ENCODE results near the gene KIAA1210. TPM values are rescaled to one million over a fixed set of nuclear protein-coding genes. Genes with fewer than 3 reads are reported as not detected.

Gene KIAA1210
- total RNA-seq, 1 experiment from 2014 or later = not detected

- no TSS peak for BruUV-seq (replicated peaks)
Measured at GRCh38 chrX:119087121-119087520, 40.5 kb downstream of the KIAA1210 start.

GRCh38 chrX:119084766-119085165, 42.8 kb downstream of the KIAA1210 start:
- peaks cover 17% of the 10 kb centered on the region for H3K27me3 ChIP-seq (replicated peaks; ENCODE audit: insufficient read depth, low read depth, low read length, poor library complexity)
- no peak for TF ChIP-seq EZH2 (IDR thresholded peaks at IDR 0.05; ENCODE audit: borderline replicate concordance, low read depth, low read length, poor library complexity, severe bottlenecking)
- no peak for TF ChIP-seq CTCF (conservative IDR thresholded peaks at IDR 0.05; ENCODE audit: low read depth, low read length)
- H3K27ac ChIP-seq (ENCODE audit: low read depth, low read length, poor library complexity, severe bottlenecking) = no peak overlapping the region
- H3K36me3 ChIP-seq (ENCODE audit: insufficient read depth, low read length, poor library complexity, severe bottlenecking) = no peaks in the 10 kb centered on the region
- BruUV-seq (replicated peaks) = no TSS peak
- no peak for DNase-seq (ENCODE audit: low spot score)
- no peaks in the 10 kb centered on the region for H3K4me1 ChIP-seq (ENCODE audit: insufficient read depth, low read length, poor library complexity, severe bottlenecking)
- ChIA-PET CTCF (no interaction called here), POLR2A (ENCODE audit: low non-redundant PET) (no interaction called here)
- intact Hi-C loops (cut with micrococcal nuclease; ENCODE audit: unreplicated experiment) = no loop called here
- H3K9me3 ChIP-seq (ENCODE audit: low read depth, low read length, poor library complexity, severe bottlenecking) = no peaks in the 10 kb centered on the region
- H3K4me3 ChIP-seq (ENCODE audit: low read depth, low read length, poor library complexity, severe bottlenecking) = no peak overlapping the region

More at GRCh38 chrX:119087121-119087520, 40.5 kb downstream of the KIAA1210 start:
- Histone ChIP-seq H3K4me3 (ENCODE audit: low read depth, low read length, poor library complexity, severe bottlenecking) (no peak overlapping the region), H3K9me3 (ENCODE audit: low read depth, low read length, poor library complexity, severe bottlenecking) (no peaks in the 10 kb centered on the region), H3K36me3 (ENCODE audit: insufficient read depth, low read length, poor library complexity, severe bottlenecking) (no peaks in the 10 kb centered on the region), H3K27me3 (replicated peaks; ENCODE audit: insufficient read depth, low read depth, low read length, poor library complexity) (peaks cover 17% of the 10 kb centered on the region), H3K4me1 (ENCODE audit: insufficient read depth, low read length, poor library complexity, severe bottlenecking) (no peaks in the 10 kb centered on the region), H3K27ac (ENCODE audit: low read depth, low read length, poor library complexity, severe bottlenecking) (no peak overlapping the region)
- no peak for DNase-seq (ENCODE audit: low spot score)
- POLR2A ChIA-PET (ENCODE audit: low non-redundant PET) = no interaction called here
- intact Hi-C loops (cut with micrococcal nuclease; ENCODE audit: unreplicated experiment) = no loop called here
- CTCF ChIA-PET = no interaction called here
- TF ChIP-seq CTCF (conservative IDR thresholded peaks at IDR 0.05; ENCODE audit: low read depth, low read length) (no peak), EZH2 (IDR thresholded peaks at IDR 0.05; ENCODE audit: borderline replicate concordance, low read depth, low read length, poor library complexity, severe bottlenecking) (no peak)

GRCh38 chrX:119082278-119082677, 45.3 kb downstream of the KIAA1210 start:
- POLR2A ChIA-PET (ENCODE audit: low non-redundant PET) = interaction anchor here (0.8 kb wide), 1 partner anchor 890 kb away, joined by 3 read pairs; no protein-coding TSS in a partner anchor

More at GRCh38 chrX:119082278-119082677, 45.3 kb downstream of the KIAA1210 start:
- H3K4me1 ChIP-seq (ENCODE audit: insufficient read depth, low read length, poor library complexity, severe bottlenecking) = no peaks in the 10 kb centered on the region
- TF ChIP-seq EZH2 (IDR thresholded peaks at IDR 0.05; ENCODE audit: borderline replicate concordance, low read depth, low read length, poor library complexity, severe bottlenecking) = no peak
- TF ChIP-seq CTCF (conservative IDR thresholded peaks at IDR 0.05; ENCODE audit: low read depth, low read length) = no peak
- CTCF ChIA-PET = interaction anchor here (0.6 kb wide), 1 partner anchor 16 kb away, joined by 7 read pairs; no protein-coding TSS in a partner anchor
- H3K9me3 ChIP-seq (ENCODE audit: low read depth, low read length, poor library complexity, severe bottlenecking) = no peaks in the 10 kb centered on the region
- no peak for DNase-seq (ENCODE audit: low spot score)
- no peaks in the 10 kb centered on the region for H3K36me3 ChIP-seq (ENCODE audit: insufficient read depth, low read length, poor library complexity, severe bottlenecking)
- H3K4me3 ChIP-seq (ENCODE audit: low read depth, low read length, poor library complexity, severe bottlenecking) = no peak overlapping the region
- H3K27ac ChIP-seq (ENCODE audit: low read depth, low read length, poor library complexity, severe bottlenecking) = no peak overlapping the region
- BruUV-seq (replicated peaks) = no TSS peak
- intact Hi-C loops (cut with micrococcal nuclease; ENCODE audit: unreplicated experiment) = no loop called here
- peaks cover 20% of the 10 kb centered on the region for H3K27me3 ChIP-seq (replicated peaks; ENCODE audit: insufficient read depth, low read depth, low read length, poor library complexity)

All from A673 (cell line).